Measurements from ENCODE around the gene GP5.

GP5 gene

DNA sequence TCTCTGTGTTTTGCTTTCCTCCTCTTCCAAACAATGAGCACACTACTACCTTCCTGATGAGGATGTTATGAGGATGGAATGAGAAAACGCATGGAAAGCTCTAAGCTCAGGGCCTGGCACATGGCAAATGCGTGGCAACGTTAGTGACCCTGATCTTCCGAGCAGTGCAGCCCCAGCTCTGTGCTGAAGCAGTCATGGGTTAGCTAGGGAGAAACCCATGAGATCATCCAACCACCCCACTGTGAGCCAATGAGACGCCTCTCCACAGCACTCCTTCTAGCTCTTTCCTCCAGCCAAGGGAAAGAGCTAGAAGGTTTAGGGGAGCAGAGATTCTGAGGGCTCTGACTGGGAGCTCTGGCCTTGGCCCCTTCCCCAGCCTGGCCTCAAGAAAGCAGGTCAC is 52.4 kb downstream of the GP5 start:
- H3K27ac ChIP-seq (ENCODE audit: low read length): no peak overlapping the region
- H3K27me3 ChIP-seq (ENCODE audit: low read depth, low read length): no peaks in the 10 kb centered on the region

DNA sequence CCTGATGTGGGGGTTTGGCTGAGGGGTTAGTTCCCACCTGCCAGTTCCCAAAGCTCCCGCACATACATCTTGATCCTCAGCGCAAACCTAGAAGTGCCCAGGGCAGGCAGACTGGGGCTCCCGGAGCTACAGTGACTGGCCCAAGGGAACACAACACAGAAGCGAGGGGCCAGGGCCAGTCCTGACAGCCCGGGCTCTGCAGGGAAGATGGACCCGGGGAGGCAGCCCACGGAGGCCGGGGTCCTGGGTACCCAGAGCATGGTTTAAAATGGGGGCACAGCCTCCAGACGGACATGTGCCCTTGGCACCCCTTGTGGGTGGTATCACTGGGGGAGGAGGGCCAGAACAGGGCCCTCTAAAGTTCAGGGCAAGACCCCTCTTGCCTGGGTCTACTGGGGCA is 53.0 kb downstream of the GP5 start:
- Histone ChIP-seq H3K36me3 (ENCODE audit: control insufficient read depth in 1 of 2, insufficient read depth in 2 of 2, low read length in 2 of 2) (no peaks in the 10 kb centered on the region), H3K27me3 (ENCODE audit: low read depth, low read length) (no peaks in the 10 kb centered on the region), H3K27ac (ENCODE audit: low read length) (no peak overlapping the region), H3K9me3 (ENCODE audit: control insufficient read depth in 1 of 2, low read length in 2 of 2) (no peaks in the 10 kb centered on the region), H3K4me3 (ENCODE audit: low read depth in 1 of 2, low read length in 2 of 2) (no peak overlapping the region), H3K4me1 (ENCODE audit: control insufficient read depth in 1 of 2, insufficient read depth in 2 of 2, low read length in 2 of 2) (no peaks in the 10 kb centered on the region)

More for the DNA sequence above, 52.4 kb downstream of the GP5 start:
- Histone ChIP-seq H3K36me3 (ENCODE audit: control insufficient read depth in 1 of 2, insufficient read depth in 2 of 2, low read length in 2 of 2) (no peaks in the 10 kb centered on the region), H3K9me3 (ENCODE audit: control insufficient read depth in 1 of 2, low read length in 2 of 2) (no peaks in the 10 kb centered on the region), H3K4me3 (ENCODE audit: low read depth in 1 of 2, low read length in 2 of 2) (no peak overlapping the region), H3K4me1 (ENCODE audit: control insufficient read depth in 1 of 2, insufficient read depth in 2 of 2, low read length in 2 of 2) (no peaks in the 10 kb centered on the region)

Measured in muscle layer of duodenum (tissue), 2 donors.